Astrocyte (in vitro differentiated cells and primary cell): ENCODE data around the gene IL17RE. TPM values are rescaled to one million over a fixed set of nuclear protein-coding genes. Genes with fewer than 3 reads are reported as not detected.

Source experiments
- DNase-seq: peaks from one replicate; pipeline ENCODE4 v3.0.0-alpha.2; 2010; ENCODE audit warnings: low read depth
- FAIRE-seq: peaks from 2 replicates; lab custom pipeline; 2011; peaks lifted over from hg19 to GRCh38; lab: Jason Lieb, UNC
- H2AFZ ChIP-seq: 2 replicates; pipeline ENCODE4 v1.6.0; 2012; ENCODE audit warnings: low read depth, low read length, inconsistent platforms
- H3K27ac ChIP-seq: 2 replicates; pipeline ENCODE4 v1.5.1; 2011; ENCODE audit warnings: low read depth, low read length, inconsistent platforms
- H3K27me3 ChIP-seq: 2 replicates; pipeline ENCODE4 v1.6.0; 2011; ENCODE audit warnings: low read length, inconsistent platforms; ENCODE audit not compliant: insufficient read depth
- H3K36me3 ChIP-seq: 2 replicates; pipeline ENCODE4 v1.5.1; 2011; ENCODE audit warnings: low read length, inconsistent platforms; ENCODE audit not compliant: insufficient read depth
- H3K4me1 ChIP-seq: 2 replicates; pipeline ENCODE4 v1.5.1; 2011; ENCODE audit warnings: low read length, inconsistent platforms; ENCODE audit not compliant: insufficient read depth
- H3K4me2 ChIP-seq: 2 replicates; pipeline ENCODE4 v1.6.0; 2012; ENCODE audit warnings: low read length, inconsistent platforms
- H3K4me3 ChIP-seq: 2 replicates; pipeline ENCODE4 v1.5.1; 2011; ENCODE audit warnings: low read depth, mild to moderate bottlenecking, low read length, inconsistent platforms; ENCODE audit not compliant: insufficient read depth
- H3K79me2 ChIP-seq: 2 replicates; pipeline ENCODE4 v1.6.0; 2012; ENCODE audit warnings: mild to moderate bottlenecking, low read length, inconsistent platforms; ENCODE audit not compliant: insufficient read depth
- H3K9ac ChIP-seq: 2 replicates; pipeline ENCODE4 v1.6.0; 2012; ENCODE audit warnings: mild to moderate bottlenecking, low read length, inconsistent platforms
- H3K9me3 ChIP-seq: 2 replicates; pipeline ENCODE4 v1.5.1; 2012; ENCODE audit warnings: low read depth, mild to moderate bottlenecking, low read length, inconsistent platforms; ENCODE audit not compliant: insufficient read depth
- H4K20me1 ChIP-seq: 2 replicates; pipeline ENCODE4 v1.6.0; 2012; ENCODE audit warnings: low read length, inconsistent platforms; ENCODE audit not compliant: insufficient read depth
- H3K27ac Mint-ChIP-seq: one replicate; pipeline ENCODE4 v1.8.0; 2021; ENCODE audit warnings: mild to moderate bottlenecking, mixed read lengths; ENCODE audit not compliant: unreplicated experiment
- H3K27me3 Mint-ChIP-seq: one replicate; pipeline ENCODE4 v1.8.0; 2021; ENCODE audit warnings: low read depth, mixed read lengths; ENCODE audit not compliant: unreplicated experiment
- H3K36me3 Mint-ChIP-seq: one replicate; pipeline ENCODE4 v1.8.0; 2021; ENCODE audit warnings: low read depth, mixed read lengths; ENCODE audit not compliant: unreplicated experiment
- H3K4me1 Mint-ChIP-seq: one replicate; pipeline ENCODE4 v1.8.0; 2021; ENCODE audit warnings: low read depth, mixed read lengths; ENCODE audit not compliant: unreplicated experiment
- H3K4me3 Mint-ChIP-seq: one replicate; pipeline ENCODE4 v1.8.0; 2021; ENCODE audit warnings: mild to moderate bottlenecking, moderate library complexity, mixed read lengths; ENCODE audit not compliant: unreplicated experiment
- H3K9me3 Mint-ChIP-seq: one replicate; pipeline ENCODE4 v1.8.0; 2021; ENCODE audit warnings: mild to moderate bottlenecking, mixed read lengths; ENCODE audit not compliant: unreplicated experiment
- CTCF ChIP-seq: IDR thresholded peaks from 2 replicates; pipeline ENCODE4 v1.5.1; 2011; ENCODE audit warnings: low read depth, mild to moderate bottlenecking, inconsistent platforms, low read length, moderate library complexity; ENCODE audit not compliant: insufficient read depth
- EZH2 ChIP-seq: IDR thresholded peaks from 2 replicates; pipeline ENCODE4 v1.6.1; 2012; ENCODE audit warnings: mild to moderate bottlenecking, low read length, inconsistent platforms; ENCODE audit not compliant: insufficient read depth
- total RNA-seq: library from RNA; stranded (reverse); gene quantifications from 2 replicates; pipeline ENCODE4 v1.2.1, GENCODE V29; 2021

Gene IL17RE
- total RNA-seq, 1 donor from 2014 or later = 4.6 TPM

GRCh38 chr3:9914559-9915253 lies 12.1 kb downstream of the IL17RE start:
- Histone ChIP-seq H4K20me1 (no peaks in the 10 kb centered on the region), H3K27me3 (no peaks in the 10 kb centered on the region), H3K36me3 (no peaks in the 10 kb centered on the region), H3K9ac (no peak overlapping the region), H3K9me3 (no peaks in the 10 kb centered on the region), H3K4me3 (peak overlapping the region; percentile 57), H2AFZ (peak overlapping the region; percentile 92), H3K4me1 (peaks cover 29% of the 10 kb centered on the region), H3K4me2 (peak overlapping the region; percentile 92), H3K27ac (no peak overlapping the region), H3K79me2 (no peaks in the 10 kb centered on the region)
- H3K9me3 Mint-ChIP-seq = peaks cover 9% of the 10 kb centered on the region
- H3K27ac Mint-ChIP-seq = no peak overlapping the region
- TF ChIP-seq EZH2 = no peak
- no peak for TF ChIP-seq CTCF
- H3K27me3 Mint-ChIP-seq = no peaks in the 10 kb centered on the region
- H3K4me1 Mint-ChIP-seq = peaks cover 7% of the 10 kb centered on the region
- peaks cover 10% of the 10 kb centered on the region for H3K36me3 Mint-ChIP-seq
- H3K4me3 Mint-ChIP-seq = no peak overlapping the region
- DNase-seq (no peak), FAIRE-seq (no peak)

- Histone ChIP-seq H3K9ac (peak overlapping the region; percentile 70), H3K4me3 (peak overlapping the region; percentile 57), H3K27me3 (no peaks in the 10 kb centered on the region), H3K4me2 (peak overlapping the region; percentile 92), H2AFZ (peak overlapping the region; percentile 92), H3K27ac (peak overlapping the region; percentile 31), H3K4me1 (peaks cover 29% of the 10 kb centered on the region), H4K20me1 (no peaks in the 10 kb centered on the region), H3K79me2 (no peaks in the 10 kb centered on the region), H3K36me3 (no peaks in the 10 kb centered on the region), H3K9me3 (no peaks in the 10 kb centered on the region)
- H3K36me3 Mint-ChIP-seq = peaks cover 10% of the 10 kb centered on the region
- TF ChIP-seq EZH2 (peak; percentile 39), CTCF (no peak)
- FAIRE-seq (no peak), DNase-seq (peak; percentile 41)
- H3K4me1 Mint-ChIP-seq = peaks cover 5% of the 10 kb centered on the region
- H3K4me3 Mint-ChIP-seq = peak overlapping the region; percentile 83
- H3K9me3 Mint-ChIP-seq = peaks cover 9% of the 10 kb centered on the region
- peak overlapping the region; percentile 47 for H3K27ac Mint-ChIP-seq
- no peaks in the 10 kb centered on the region for H3K27me3 Mint-ChIP-seq
Observed at GRCh38 chr3:9915254-9916141, 12.8 kb downstream of the IL17RE start.
